ENCODE results near the gene SEMA3A. TPM values are rescaled to one million over a fixed set of nuclear protein-coding genes. Genes with fewer than 3 reads are reported as not detected.

SEMA3A gene
- total and polyA plus RNA-seq, 8 donors: 6.1 to 32.5 (median 23.8) TPM

DNA sequence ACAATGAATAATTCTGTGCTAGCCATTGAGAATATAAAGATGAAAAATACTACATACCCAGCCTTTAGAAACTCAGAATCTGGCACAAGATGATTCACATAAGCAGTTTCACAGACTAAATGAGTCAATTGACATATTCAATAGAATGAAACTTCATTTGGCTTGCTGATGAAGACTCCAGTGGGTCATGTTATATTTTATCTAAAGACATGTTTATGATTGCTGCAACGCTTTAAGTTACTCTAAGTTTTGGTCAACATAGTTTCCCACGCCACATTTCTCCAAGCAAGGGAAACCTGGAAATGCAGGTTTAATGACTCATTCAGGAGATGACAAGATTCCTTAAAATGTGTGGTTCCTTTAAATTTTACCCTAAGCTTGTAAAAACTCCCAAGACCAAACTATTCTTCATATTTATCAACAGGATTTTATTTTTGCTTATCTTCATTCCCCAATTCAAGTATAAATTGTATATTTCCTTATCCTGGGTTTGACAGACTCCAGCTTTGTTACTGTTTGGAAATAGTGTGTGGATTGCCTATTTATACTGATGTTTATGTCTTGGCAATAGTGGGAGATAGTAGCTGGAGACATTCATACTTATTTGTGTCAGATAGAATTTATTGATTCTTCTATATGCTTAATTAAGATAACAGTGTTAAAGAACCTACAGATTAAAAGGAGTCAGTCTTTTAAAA lies 6.6 kb downstream of the SEMA3A start:
- Histone ChIP-seq H3K9me3 (no peaks in the 10 kb centered on the region), H3K36me3 (no peaks in the 10 kb centered on the region), H3K4me3 (no peak overlapping the region), H3K27ac (no peak overlapping the region), H3K27me3 (no peaks in the 10 kb centered on the region), H3K4me1 (no peaks in the 10 kb centered on the region)
- TF ChIP-seq, protein P1, sequence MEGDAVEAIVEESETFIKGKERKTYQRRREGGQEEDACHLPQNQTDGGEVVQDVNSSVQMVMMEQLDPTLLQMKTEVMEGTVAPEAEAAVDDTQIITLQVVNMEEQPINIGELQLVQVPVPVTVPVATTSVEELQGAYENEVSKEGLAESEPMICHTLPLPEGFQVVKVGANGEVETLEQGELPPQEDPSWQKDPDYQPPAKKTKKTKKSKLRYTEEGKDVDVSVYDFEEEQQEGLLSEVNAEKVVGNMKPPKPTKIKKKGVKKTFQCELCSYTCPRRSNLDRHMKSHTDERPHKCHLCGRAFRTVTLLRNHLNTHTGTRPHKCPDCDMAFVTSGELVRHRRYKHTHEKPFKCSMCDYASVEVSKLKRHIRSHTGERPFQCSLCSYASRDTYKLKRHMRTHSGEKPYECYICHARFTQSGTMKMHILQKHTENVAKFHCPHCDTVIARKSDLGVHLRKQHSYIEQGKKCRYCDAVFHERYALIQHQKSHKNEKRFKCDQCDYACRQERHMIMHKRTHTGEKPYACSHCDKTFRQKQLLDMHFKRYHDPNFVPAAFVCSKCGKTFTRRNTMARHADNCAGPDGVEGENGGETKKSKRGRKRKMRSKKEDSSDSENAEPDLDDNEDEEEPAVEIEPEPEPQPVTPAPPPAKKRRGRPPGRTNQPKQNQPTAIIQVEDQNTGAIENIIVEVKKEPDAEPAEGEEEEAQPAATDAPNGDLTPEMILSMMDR (IDR thresholded peaks at IDR 0.05): no peak
- DNase-seq (peak in 2 of 4 donors; percentile 36 to 37), ATAC-seq (no peak)
- intact Hi-C loops (cut with DNase I): no loop called here

DNA sequence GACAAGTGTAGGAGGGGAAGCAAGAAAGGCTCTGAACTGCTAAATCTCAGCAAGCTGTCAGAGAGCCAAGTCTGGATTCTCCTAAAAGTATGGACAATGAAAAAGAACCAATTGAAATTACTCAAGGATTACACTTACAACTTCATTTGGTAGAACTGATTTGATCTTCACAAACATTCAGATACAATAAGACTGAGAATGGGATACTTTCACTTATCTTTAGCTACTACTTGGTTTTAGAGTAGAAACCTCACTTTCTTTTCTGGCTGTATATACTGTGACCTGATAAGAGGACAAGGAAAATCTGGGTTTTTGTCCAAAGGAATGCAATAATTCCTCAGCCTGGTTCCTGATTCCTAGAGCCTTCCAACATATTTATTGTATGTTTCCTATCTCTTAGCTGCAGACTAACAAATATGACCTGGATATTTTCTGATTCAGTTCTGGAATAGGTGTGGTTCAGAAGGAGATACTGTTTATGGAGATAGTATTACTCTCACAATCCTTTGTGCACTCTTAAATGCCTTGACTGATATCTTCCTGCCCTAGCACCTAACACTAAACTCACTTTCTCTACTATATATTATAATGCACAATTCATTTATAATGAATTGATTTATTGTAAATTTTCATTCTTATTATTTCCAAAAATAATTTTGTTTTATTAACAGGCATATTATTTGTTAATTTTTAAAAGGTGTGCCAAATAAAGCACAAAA lies 7.3 kb downstream of the SEMA3A start:
- H3K4me1 ChIP-seq: no peaks in the 10 kb centered on the region
- no peaks in the 10 kb centered on the region for H3K27me3 ChIP-seq
- DNase-seq (peak in 1 of 4 donors; percentile 14), ATAC-seq (no peak)
- H3K4me3 ChIP-seq: no peak overlapping the region
- intact Hi-C loops (cut with DNase I): no loop called here
- no peak overlapping the region for H3K27ac ChIP-seq
- TF ChIP-seq, protein P1 (IDR thresholded peaks at IDR 0.05): no peak
- H3K9me3 ChIP-seq: no peaks in the 10 kb centered on the region
- H3K36me3 ChIP-seq: no peaks in the 10 kb centered on the region

DNA sequence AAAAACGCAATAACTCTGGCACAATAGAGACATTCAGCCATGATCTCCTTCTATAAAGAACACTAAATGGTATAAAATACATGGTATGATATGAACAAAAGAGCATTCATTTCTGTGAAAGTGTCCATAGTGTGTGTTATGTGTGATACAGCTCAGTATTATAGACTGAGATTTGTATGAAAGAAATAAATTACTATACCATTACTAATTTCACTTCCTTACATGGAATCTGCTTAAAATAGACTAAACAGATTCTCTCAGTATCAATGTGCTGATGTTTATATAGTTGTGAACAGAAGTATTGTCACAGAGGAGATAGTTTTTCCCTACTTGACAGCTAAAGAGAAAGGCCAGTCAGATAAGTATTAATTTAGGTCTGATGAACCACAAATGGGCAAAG lies 10.8 kb downstream of the SEMA3A start:
- intact Hi-C loops (cut with DNase I): no loop called here

DNA sequence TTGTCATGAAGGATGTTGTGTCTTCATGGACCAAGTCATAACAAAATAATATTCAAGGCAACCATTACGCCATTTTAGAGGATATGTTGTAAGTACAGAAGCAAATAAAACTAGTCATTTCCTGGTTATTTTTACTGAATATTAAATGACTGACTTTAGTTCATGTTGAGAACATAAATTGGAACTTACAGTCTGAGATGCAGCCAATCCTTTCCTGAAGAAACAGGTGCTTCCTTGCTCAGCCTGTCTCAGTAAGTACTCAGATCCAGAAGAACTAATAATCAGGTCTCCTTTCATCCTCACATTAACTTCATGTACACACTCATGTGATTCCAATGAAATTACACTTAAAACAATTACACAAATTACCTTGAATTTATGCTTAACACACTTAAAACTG lies 12.3 kb downstream of the SEMA3A start:
- TF ChIP-seq, protein P1 (IDR thresholded peaks at IDR 0.05): no peak
- H3K27ac ChIP-seq: no peak overlapping the region
- no peaks in the 10 kb centered on the region for H3K36me3 ChIP-seq
- H3K4me1 ChIP-seq: no peaks in the 10 kb centered on the region
- H3K27me3 ChIP-seq: no peaks in the 10 kb centered on the region
- no peak overlapping the region for H3K4me3 ChIP-seq
- DNase-seq (no peak), ATAC-seq (no peak)
- intact Hi-C loops (cut with DNase I): no loop called here
- H3K9me3 ChIP-seq: no peaks in the 10 kb centered on the region

More for the DNA sequence above, 10.8 kb downstream of the SEMA3A start:
- Histone ChIP-seq H3K36me3 (no peaks in the 10 kb centered on the region), H3K4me3 (no peak overlapping the region), H3K9me3 (no peaks in the 10 kb centered on the region), H3K27me3 (no peaks in the 10 kb centered on the region), H3K4me1 (no peaks in the 10 kb centered on the region), H3K27ac (no peak overlapping the region)
- DNase-seq (no peak), ATAC-seq (no peak)
- TF ChIP-seq, protein P1 (IDR thresholded peaks at IDR 0.05): no peak

DNA sequence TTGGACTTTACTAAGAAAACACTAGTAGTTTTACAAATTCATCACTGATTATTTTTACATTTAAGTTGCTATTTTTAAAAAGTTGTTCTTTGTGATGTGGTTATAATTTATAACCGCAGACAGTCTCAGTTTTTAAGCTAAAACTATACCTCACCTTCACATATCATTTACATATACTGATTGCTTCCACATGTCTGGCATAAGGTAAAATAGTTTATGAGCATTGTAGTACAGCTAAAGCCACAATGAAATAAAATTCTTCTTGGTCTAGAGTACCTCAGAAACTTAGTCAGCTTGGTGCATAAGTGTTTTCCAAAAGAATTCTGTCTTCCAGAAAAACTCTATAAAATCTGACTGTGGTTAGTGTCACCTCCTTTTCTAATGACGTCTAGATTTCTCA lies 13.0 kb downstream of the SEMA3A start:
- ATAC-seq: no peak
- Histone ChIP-seq H3K27ac (no peak overlapping the region), H3K27me3 (no peaks in the 10 kb centered on the region), H3K4me1 (no peaks in the 10 kb centered on the region), H3K4me3 (no peak overlapping the region), H3K36me3 (no peaks in the 10 kb centered on the region), H3K9me3 (no peaks in the 10 kb centered on the region)
- TF ChIP-seq, protein P1 (IDR thresholded peaks at IDR 0.05): no peak
- DNase-seq: no peak
- intact Hi-C loops (cut with DNase I): no loop called here
